ENCODE results near the gene CDH23.

DNA sequence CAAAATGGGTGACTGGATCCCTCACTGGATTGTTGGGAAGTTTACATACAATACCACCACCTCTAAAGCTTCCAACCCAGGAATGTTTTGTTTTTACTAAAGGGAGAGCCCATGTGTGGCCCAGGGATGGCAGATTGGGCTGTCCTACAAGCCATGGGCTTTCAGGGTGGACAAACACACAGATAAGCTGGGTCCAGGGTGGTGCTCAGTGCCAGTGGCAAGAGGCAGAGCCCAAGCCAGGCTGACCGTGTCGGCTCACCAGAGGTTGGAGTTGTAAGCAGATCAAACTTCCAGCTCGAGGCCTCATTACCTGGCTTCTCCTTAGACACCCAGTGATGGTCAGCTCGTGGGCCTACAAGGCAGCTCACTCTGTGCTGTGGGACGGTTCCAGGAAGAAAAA lies 52.3 kb downstream of the CDH23 start:
- TF ChIP-seq, protein P1, sequence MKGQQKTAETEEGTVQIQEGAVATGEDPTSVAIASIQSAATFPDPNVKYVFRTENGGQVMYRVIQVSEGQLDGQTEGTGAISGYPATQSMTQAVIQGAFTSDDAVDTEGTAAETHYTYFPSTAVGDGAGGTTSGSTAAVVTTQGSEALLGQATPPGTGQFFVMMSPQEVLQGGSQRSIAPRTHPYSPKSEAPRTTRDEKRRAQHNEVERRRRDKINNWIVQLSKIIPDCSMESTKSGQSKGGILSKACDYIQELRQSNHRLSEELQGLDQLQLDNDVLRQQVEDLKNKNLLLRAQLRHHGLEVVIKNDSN (CRISPR knock-in tag; IDR thresholded peaks at IDR 0.05) = no peak
- TF ChIP-seq, protein P2, sequence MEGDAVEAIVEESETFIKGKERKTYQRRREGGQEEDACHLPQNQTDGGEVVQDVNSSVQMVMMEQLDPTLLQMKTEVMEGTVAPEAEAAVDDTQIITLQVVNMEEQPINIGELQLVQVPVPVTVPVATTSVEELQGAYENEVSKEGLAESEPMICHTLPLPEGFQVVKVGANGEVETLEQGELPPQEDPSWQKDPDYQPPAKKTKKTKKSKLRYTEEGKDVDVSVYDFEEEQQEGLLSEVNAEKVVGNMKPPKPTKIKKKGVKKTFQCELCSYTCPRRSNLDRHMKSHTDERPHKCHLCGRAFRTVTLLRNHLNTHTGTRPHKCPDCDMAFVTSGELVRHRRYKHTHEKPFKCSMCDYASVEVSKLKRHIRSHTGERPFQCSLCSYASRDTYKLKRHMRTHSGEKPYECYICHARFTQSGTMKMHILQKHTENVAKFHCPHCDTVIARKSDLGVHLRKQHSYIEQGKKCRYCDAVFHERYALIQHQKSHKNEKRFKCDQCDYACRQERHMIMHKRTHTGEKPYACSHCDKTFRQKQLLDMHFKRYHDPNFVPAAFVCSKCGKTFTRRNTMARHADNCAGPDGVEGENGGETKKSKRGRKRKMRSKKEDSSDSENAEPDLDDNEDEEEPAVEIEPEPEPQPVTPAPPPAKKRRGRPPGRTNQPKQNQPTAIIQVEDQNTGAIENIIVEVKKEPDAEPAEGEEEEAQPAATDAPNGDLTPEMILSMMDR (IDR thresholded peaks at IDR 0.05) = no peak
- TF ChIP-seq TEAD1 (CRISPR knock-in tag; IDR thresholded peaks at IDR 0.05) = no peak
- TF ChIP-seq, protein P3, sequence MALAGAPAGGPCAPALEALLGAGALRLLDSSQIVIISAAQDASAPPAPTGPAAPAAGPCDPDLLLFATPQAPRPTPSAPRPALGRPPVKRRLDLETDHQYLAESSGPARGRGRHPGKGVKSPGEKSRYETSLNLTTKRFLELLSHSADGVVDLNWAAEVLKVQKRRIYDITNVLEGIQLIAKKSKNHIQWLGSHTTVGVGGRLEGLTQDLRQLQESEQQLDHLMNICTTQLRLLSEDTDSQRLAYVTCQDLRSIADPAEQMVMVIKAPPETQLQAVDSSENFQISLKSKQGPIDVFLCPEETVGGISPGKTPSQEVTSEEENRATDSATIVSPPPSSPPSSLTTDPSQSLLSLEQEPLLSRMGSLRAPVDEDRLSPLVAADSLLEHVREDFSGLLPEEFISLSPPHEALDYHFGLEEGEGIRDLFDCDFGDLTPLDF (CRISPR knock-in tag; IDR thresholded peaks at IDR 0.05) = no peak

Data from WTC11 (cell line).